HG03442 (cell line): ENCODE data around the gene CEND1.
"Not testable (repeated sequence)": the region's sequence is repeated elsewhere in the genome, so short reads cannot be mapped to it uniquely, and the experiment has no call there.

Experiments
- ATAC-seq: cut with Tn5 transposase; IDR thresholded peaks from one replicate; pipeline ENCODE4 v1.9.1; 2021; ENCODE audit warnings: mild to moderate bottlenecking, moderate library complexity; ENCODE audit not compliant: unreplicated experiment

Gene CEND1

GRCh38 chr11:765025-765801 is 24.7 kb downstream of the CEND1 start:
- no peak for ATAC-seq

GRCh38 chr11:764322-765024 is 25.4 kb downstream of the CEND1 start:
- ATAC-seq: no peak

GRCh38 chr11:763549-764321 is 26.2 kb downstream of the CEND1 start:
- ATAC-seq: no peak

GRCh38 chr11:763073-763463 is 26.8 kb downstream of the CEND1 start:
- no peak for ATAC-seq

- ATAC-seq: no peak
These were observed 27.3 kb downstream of the CEND1 start for GRCh38 chr11:762421-763072.

- ATAC-seq: no peak
These were observed 28.3 kb downstream of the CEND1 start for GRCh38 chr11:761526-762108.

- ATAC-seq: no peak
These were observed 29.7 kb downstream of the CEND1 start for GRCh38 chr11:760236-760635.

- ATAC-seq: no peak
These were observed 40.2 kb downstream of the CEND1 start for GRCh38 chr11:749731-750130.

- no peak for ATAC-seq
These were observed 41.9 kb downstream of the CEND1 start for GRCh38 chr11:748007-748359.

GRCh38 chr11:747158-748006 is 42.5 kb downstream of the CEND1 start, which contains the start of gene TALDO1:
Gene TALDO1, plus strand, starts transcription at chr11:747464. Its CDS starts 18 bp downstream, at chr11:747482.
- peak; percentile 83 for ATAC-seq

GRCh38 chr11:746289-747157 is 43.4 kb downstream of the CEND1 start:
- peak; percentile 24 for ATAC-seq

GRCh38 chr11:745428-745827 is 44.5 kb downstream of the CEND1 start:
- ATAC-seq: no peak

GRCh38 chr11:742571-743201 is 47.2 kb downstream of the CEND1 start:
- ATAC-seq: no peak

GRCh38 chr11:742156-742546 is 47.7 kb downstream of the CEND1 start:
- ATAC-seq: no peak

GRCh38 chr11:737899-738298 is 52.0 kb downstream of the CEND1 start:
- ATAC-seq: not testable (repeated sequence)

GRCh38 chr11:737366-737765 is 52.5 kb downstream of the CEND1 start:
- no peak for ATAC-seq
